ENCODE measurements around the gene THAP12. TPM values are rescaled to one million over a fixed set of nuclear protein-coding genes. Genes with fewer than 3 reads are reported as not detected.

THAP12 gene
- total and polyA plus RNA-seq, 10 of the 15 experiments (the other 5 are each of a cell fraction or from before 2014, with no cell fraction given): 12.6 to 45.6 (median 22.3) TPM

DNA sequence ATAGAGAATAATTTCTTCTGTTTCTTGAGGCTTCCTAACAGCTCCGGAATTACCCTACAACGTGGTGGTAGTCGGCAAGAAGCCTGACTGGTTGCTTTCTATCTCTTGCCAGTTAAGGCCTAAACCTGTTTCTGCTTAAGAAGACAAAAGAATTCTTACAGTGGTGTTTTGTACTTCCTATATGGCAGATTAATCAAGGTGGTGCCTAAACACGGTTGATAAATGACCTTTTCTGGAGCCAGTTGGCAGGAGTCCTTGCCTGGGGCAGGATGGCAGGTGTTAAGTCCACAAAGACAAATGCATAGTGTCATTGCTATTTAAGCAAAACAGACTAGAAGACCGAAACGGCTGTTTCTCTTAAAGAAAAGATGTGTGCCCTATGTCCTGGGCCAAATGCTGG is 10.1 kb upstream of the THAP12 start (continued):
- TF ChIP-seq, protein P1, sequence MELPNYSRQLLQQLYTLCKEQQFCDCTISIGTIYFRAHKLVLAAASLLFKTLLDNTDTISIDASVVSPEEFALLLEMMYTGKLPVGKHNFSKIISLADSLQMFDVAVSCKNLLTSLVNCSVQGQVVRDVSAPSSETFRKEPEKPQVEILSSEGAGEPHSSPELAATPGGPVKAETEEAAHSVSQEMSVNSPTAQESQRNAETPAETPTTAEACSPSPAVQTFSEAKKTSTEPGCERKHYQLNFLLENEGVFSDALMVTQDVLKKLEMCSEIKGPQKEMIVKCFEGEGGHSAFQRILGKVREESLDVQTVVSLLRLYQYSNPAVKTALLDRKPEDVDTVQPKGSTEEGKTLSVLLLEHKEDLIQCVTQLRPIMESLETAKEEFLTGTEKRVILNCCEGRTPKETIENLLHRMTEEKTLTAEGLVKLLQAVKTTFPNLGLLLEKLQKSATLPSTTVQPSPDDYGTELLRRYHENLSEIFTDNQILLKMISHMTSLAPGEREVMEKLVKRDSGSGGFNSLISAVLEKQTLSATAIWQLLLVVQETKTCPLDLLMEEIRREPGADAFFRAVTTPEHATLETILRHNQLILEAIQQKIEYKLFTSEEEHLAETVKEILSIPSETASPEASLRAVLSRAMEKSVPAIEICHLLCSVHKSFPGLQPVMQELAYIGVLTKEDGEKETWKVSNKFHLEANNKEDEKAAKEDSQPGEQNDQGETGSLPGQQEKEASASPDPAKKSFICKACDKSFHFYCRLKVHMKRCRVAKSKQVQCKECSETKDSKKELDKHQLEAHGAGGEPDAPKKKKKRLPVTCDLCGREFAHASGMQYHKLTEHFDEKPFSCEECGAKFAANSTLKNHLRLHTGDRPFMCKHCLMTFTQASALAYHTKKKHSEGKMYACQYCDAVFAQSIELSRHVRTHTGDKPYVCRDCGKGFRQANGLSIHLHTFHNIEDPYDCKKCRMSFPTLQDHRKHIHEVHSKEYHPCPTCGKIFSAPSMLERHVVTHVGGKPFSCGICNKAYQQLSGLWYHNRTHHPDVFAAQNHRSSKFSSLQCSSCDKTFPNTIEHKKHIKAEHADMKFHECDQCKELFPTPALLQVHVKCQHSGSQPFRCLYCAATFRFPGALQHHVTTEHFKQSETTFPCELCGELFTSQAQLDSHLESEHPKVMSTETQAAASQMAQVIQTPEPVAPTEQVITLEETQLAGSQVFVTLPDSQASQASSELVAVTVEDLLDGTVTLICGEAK (IDR thresholded peaks at IDR 0.05; ENCODE audit: borderline replicate concordance): no peak
- TF ChIP-seq, protein P2, sequence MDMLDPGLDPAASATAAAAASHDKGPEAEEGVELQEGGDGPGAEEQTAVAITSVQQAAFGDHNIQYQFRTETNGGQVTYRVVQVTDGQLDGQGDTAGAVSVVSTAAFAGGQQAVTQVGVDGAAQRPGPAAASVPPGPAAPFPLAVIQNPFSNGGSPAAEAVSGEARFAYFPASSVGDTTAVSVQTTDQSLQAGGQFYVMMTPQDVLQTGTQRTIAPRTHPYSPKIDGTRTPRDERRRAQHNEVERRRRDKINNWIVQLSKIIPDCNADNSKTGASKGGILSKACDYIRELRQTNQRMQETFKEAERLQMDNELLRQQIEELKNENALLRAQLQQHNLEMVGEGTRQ (IDR thresholded peaks at IDR 0.05; ENCODE audit: borderline replicate concordance, low read depth, low read length): no peak
- TF ChIP-seq ETV6 (conservative IDR thresholded peaks at IDR 0.05 in 1 of 2, IDR thresholded peaks at IDR 0.05 in 1 of 2; ENCODE audit: borderline replicate concordance in 1 of 2, low read depth in 1 of 2) (no peak), NFIC (IDR thresholded peaks at IDR 0.05; ENCODE audit: low read depth, low read length) (no peak), NR2C2 (IDR thresholded peaks at IDR 0.05; ENCODE audit: borderline replicate concordance, control insufficient read depth, insufficient read length, low read depth) (no peak), NR2F1 (conservative IDR thresholded peaks at IDR 0.05) (no peak), ATF7 (IDR thresholded peaks at IDR 0.05; ENCODE audit: low read depth) (no peak), FOS (IDR thresholded peaks at IDR 0.05; ENCODE audit: borderline replicate concordance, extremely low read depth, insufficient read length) (no peak)
- TF ChIP-seq, protein P3, sequence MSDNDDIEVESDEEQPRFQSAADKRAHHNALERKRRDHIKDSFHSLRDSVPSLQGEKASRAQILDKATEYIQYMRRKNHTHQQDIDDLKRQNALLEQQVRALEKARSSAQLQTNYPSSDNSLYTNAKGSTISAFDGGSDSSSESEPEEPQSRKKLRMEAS (IDR thresholded peaks at IDR 0.05; ENCODE audit: low read depth, low read length): no peak

All from GM12878 (cell line).